HL-60 (cell line): ENCODE results near the gene OR51B4.

Experiments used
- CTCF ChIP-seq: IDR thresholded peaks from one replicate; pipeline ENCODE4 v1.5.1; 2011; ENCODE audit warnings: low read length, control low read depth, inconsistent platforms; ENCODE audit not compliant: insufficient read depth
- REST ChIP-seq: IDR thresholded peaks from 2 replicates; pipeline ENCODE4 v1.6.1; 2012; ENCODE audit warnings: low read depth; ENCODE audit not compliant: insufficient replicate concordance

GRCh38 chr11:5351208-5351607, 49.5 kb upstream of the OR51B4 start, which contains the start of gene OR51B6:
- TF ChIP-seq REST (no peak), CTCF (no peak)
